B cell (primary cell): ENCODE measurements around the gene AOC3.

Experiments
- EZH2 ChIP-seq: IDR thresholded peaks from 2 replicates; pipeline ENCODE4 v1.6.1; 2012; ENCODE audit warnings: borderline replicate concordance, low read depth, mild to moderate bottlenecking, moderate library complexity, low read length; ENCODE audit not compliant: insufficient read depth, poor library complexity, severe bottlenecking
- TF ChIP-seq, protein P1 (sequence below): fragments of 200-600 bp; IDR thresholded peaks from one replicate; pipeline ENCODE4 v1.8.0; 2022; ENCODE audit warnings: antibody characterized with exemption, mild to moderate bottlenecking

DNA sequence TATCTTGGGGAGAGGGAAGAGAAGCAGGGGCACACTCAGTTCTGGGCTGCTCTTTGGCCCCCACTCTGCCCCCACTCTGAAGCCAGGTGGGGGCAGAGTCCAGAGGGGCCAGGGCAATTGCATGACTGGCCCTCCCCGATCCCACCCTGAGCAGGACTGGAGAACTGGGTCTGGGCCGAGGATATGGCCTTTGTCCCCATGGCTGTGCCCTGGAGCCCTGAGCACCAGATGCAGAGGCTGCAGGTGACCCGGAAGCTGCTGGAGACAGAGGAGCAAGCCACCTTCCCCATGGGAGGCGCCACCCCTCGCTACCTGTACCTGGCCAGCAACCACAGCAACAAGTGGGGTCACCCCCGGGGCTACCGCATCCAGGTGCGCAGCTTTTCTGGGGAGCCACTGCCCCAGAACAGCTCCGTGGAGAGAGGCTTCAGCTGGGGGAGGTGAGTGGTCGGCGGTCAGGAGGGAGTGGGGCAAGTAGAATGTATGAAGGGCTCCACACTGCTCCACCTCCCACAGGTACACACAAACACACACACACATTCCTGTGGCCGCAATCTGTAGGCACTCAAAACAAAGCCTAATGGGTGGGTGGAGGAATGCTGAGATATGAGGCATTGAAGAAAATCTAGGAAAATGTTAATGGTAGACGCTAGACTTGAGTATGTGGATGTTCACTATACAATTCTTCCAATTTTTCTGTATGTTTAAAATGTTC, 21.4 kb downstream of the AOC3 start:
- TF ChIP-seq, protein P1, sequence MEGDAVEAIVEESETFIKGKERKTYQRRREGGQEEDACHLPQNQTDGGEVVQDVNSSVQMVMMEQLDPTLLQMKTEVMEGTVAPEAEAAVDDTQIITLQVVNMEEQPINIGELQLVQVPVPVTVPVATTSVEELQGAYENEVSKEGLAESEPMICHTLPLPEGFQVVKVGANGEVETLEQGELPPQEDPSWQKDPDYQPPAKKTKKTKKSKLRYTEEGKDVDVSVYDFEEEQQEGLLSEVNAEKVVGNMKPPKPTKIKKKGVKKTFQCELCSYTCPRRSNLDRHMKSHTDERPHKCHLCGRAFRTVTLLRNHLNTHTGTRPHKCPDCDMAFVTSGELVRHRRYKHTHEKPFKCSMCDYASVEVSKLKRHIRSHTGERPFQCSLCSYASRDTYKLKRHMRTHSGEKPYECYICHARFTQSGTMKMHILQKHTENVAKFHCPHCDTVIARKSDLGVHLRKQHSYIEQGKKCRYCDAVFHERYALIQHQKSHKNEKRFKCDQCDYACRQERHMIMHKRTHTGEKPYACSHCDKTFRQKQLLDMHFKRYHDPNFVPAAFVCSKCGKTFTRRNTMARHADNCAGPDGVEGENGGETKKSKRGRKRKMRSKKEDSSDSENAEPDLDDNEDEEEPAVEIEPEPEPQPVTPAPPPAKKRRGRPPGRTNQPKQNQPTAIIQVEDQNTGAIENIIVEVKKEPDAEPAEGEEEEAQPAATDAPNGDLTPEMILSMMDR: no peak
- TF ChIP-seq EZH2: no peak
